ENCODE data around the gene RAB6B. TPM values are rescaled to one million over a fixed set of nuclear protein-coding genes. Genes with fewer than 3 reads are reported as not detected.

RAB6B gene
- total and polyA plus RNA-seq, 2 of the 8 experiments (the other 6 are each of a cell fraction or from before 2014, with no cell fraction given) = 7.9 to 15.6 TPM

DNA sequence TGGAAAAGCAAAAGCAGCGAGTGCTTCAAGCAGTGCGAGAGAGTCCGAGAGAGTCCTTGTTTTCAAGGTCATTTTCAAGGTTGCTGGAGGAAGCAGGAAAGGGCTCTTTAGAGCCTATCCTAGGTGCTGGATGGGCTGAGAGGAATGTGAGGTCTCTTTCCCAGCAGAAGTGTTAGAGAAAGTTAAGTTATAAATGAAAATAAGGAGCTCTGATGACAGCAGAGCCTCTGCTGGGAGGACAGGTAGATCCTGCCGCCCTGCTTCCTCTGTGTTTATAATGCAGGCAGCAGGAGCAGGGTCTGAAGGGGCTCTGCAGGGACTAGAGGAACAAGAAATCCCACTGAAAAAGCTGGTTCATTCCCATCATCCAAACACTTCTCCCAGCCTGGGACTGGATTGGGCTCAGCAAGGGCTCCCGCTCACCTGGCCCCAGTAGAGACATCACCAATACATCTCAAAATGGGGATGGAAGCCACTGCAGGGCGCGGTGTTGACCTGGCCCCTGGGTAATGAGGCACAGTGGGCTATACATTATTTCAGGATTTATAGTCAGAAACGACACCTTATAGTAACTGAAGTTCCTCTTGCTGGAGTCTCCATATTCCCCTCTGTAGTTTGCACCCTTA is 41.5 kb upstream of the RAB6B start (continued):
- TF ChIP-seq, protein P1, sequence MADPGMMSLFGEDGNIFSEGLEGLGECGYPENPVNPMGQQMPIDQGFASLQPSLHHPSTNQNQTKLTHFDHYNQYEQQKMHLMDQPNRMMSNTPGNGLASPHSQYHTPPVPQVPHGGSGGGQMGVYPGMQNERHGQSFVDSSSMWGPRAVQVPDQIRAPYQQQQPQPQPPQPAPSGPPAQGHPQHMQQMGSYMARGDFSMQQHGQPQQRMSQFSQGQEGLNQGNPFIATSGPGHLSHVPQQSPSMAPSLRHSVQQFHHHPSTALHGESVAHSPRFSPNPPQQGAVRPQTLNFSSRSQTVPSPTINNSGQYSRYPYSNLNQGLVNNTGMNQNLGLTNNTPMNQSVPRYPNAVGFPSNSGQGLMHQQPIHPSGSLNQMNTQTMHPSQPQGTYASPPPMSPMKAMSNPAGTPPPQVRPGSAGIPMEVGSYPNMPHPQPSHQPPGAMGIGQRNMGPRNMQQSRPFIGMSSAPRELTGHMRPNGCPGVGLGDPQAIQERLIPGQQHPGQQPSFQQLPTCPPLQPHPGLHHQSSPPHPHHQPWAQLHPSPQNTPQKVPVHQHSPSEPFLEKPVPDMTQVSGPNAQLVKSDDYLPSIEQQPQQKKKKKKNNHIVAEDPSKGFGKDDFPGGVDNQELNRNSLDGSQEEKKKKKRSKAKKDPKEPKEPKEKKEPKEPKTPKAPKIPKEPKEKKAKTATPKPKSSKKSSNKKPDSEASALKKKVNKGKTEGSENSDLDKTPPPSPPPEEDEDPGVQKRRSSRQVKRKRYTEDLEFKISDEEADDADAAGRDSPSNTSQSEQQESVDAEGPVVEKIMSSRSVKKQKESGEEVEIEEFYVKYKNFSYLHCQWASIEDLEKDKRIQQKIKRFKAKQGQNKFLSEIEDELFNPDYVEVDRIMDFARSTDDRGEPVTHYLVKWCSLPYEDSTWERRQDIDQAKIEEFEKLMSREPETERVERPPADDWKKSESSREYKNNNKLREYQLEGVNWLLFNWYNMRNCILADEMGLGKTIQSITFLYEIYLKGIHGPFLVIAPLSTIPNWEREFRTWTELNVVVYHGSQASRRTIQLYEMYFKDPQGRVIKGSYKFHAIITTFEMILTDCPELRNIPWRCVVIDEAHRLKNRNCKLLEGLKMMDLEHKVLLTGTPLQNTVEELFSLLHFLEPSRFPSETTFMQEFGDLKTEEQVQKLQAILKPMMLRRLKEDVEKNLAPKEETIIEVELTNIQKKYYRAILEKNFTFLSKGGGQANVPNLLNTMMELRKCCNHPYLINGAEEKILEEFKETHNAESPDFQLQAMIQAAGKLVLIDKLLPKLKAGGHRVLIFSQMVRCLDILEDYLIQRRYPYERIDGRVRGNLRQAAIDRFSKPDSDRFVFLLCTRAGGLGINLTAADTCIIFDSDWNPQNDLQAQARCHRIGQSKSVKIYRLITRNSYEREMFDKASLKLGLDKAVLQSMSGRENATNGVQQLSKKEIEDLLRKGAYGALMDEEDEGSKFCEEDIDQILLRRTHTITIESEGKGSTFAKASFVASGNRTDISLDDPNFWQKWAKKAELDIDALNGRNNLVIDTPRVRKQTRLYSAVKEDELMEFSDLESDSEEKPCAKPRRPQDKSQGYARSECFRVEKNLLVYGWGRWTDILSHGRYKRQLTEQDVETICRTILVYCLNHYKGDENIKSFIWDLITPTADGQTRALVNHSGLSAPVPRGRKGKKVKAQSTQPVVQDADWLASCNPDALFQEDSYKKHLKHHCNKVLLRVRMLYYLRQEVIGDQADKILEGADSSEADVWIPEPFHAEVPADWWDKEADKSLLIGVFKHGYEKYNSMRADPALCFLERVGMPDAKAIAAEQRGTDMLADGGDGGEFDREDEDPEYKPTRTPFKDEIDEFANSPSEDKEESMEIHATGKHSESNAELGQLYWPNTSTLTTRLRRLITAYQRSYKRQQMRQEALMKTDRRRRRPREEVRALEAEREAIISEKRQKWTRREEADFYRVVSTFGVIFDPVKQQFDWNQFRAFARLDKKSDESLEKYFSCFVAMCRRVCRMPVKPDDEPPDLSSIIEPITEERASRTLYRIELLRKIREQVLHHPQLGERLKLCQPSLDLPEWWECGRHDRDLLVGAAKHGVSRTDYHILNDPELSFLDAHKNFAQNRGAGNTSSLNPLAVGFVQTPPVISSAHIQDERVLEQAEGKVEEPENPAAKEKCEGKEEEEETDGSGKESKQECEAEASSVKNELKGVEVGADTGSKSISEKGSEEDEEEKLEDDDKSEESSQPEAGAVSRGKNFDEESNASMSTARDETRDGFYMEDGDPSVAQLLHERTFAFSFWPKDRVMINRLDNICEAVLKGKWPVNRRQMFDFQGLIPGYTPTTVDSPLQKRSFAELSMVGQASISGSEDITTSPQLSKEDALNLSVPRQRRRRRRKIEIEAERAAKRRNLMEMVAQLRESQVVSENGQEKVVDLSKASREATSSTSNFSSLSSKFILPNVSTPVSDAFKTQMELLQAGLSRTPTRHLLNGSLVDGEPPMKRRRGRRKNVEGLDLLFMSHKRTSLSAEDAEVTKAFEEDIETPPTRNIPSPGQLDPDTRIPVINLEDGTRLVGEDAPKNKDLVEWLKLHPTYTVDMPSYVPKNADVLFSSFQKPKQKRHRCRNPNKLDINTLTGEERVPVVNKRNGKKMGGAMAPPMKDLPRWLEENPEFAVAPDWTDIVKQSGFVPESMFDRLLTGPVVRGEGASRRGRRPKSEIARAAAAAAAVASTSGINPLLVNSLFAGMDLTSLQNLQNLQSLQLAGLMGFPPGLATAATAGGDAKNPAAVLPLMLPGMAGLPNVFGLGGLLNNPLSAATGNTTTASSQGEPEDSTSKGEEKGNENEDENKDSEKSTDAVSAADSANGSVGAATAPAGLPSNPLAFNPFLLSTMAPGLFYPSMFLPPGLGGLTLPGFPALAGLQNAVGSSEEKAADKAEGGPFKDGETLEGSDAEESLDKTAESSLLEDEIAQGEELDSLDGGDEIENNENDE (IDR thresholded peaks at IDR 0.05; ENCODE audit: insufficient replicate concordance, low read length) = no peak

All from H1 (cell line).